ENCODE measurements around the gene OR14K1. TPM values are rescaled to one million over a fixed set of nuclear protein-coding genes. Genes with fewer than 3 reads are reported as not detected.
"Not testable (repeated sequence)": the region's sequence is repeated elsewhere in the genome, so short reads cannot be mapped to it uniquely, and the experiment has no call there.

The OR14K1 gene
- not detected for total RNA-seq
- long read RNA-seq, donor 1, result 0 reads
- long read RNA-seq, donor 2, result 0 reads

- intact Hi-C loops (cut with DNase I), result no loop called here
- DNase-seq (ENCODE audit: low spot score), result no peak
Measured at GRCh38 chr1:247738315-247738714, at the start of gene OR14K1. Gene OR14K1 (plus strand): TSS chr1:247738615. CDS start chr1:247738615, 0 bp downstream.

- intact Hi-C loops (cut with DNase I), result no loop called here
- DNase-seq (ENCODE audit: low spot score), result no peak
Measured at GRCh38 chr1:247701338-247701737, 37.1 kb upstream of the OR14K1 start.

GRCh38 chr1:247710681-247711080 is 27.7 kb upstream of the OR14K1 start:
- DNase-seq (ENCODE audit: low spot score); intact Hi-C loops (cut with DNase I): not testable (repeated sequence)

- intact Hi-C loops (cut with DNase I), result no loop called here
- DNase-seq (ENCODE audit: low spot score), result no peak
Measured at GRCh38 chr1:247713753-247714152, 24.7 kb upstream of the OR14K1 start.

- no peak for DNase-seq (ENCODE audit: low spot score)
- intact Hi-C loops (cut with DNase I), result no loop called here
Measured at GRCh38 chr1:247716546-247716945, 21.9 kb upstream of the OR14K1 start, which contains the start of gene OR6F1. Gene OR6F1 (minus strand): TSS chr1:247716646. CDS start chr1:247712755, 3,891 bp downstream.

GRCh38 chr1:247721222-247721621 is 17.2 kb upstream of the OR14K1 start:
- intact Hi-C loops (cut with DNase I), result no loop called here
- DNase-seq (ENCODE audit: low spot score), result no peak

- DNase-seq (ENCODE audit: low spot score), result no peak
- intact Hi-C loops (cut with DNase I), result no loop called here
Measured at GRCh38 chr1:247740721-247741120, 2.3 kb downstream of the OR14K1 start.

- intact Hi-C loops (cut with DNase I), result no loop called here
- no peak for DNase-seq (ENCODE audit: low spot score)
Measured at GRCh38 chr1:247741756-247742155, 3.3 kb downstream of the OR14K1 start.

- DNase-seq (ENCODE audit: low spot score); intact Hi-C loops (cut with DNase I): not testable (repeated sequence)
Measured at GRCh38 chr1:247742215-247742760, 3.9 kb downstream of the OR14K1 start.

GRCh38 chr1:247746391-247746935 is 8.0 kb downstream of the OR14K1 start:
- intact Hi-C loops (cut with DNase I), result no loop called here
- DNase-seq (ENCODE audit: low spot score), result no peak

- no peak for DNase-seq (ENCODE audit: low spot score)
- intact Hi-C loops (cut with DNase I), result no loop called here
Measured at GRCh38 chr1:247747616-247748015, 9.2 kb downstream of the OR14K1 start.

- intact Hi-C loops (cut with DNase I), result no loop called here
- DNase-seq (ENCODE audit: low spot score), result no peak
Measured at GRCh38 chr1:247748041-247748440, 9.6 kb downstream of the OR14K1 start, which contains the start of gene OR14A2. Gene OR14A2 (minus strand): TSS chr1:247748141.

- DNase-seq (ENCODE audit: low spot score), result no peak
- intact Hi-C loops (cut with DNase I), result no loop called here
Measured at GRCh38 chr1:247749870-247750269, 11.5 kb downstream of the OR14K1 start.

GRCh38 chr1:247754311-247754710 is 15.9 kb downstream of the OR14K1 start:
- DNase-seq (ENCODE audit: low spot score); intact Hi-C loops (cut with DNase I): not testable (repeated sequence)

- DNase-seq (ENCODE audit: low spot score), result no peak
- intact Hi-C loops (cut with DNase I), result no loop called here
Measured at GRCh38 chr1:247760456-247760855, 22.0 kb downstream of the OR14K1 start, which contains the start of gene OR1C1. Gene OR1C1 (minus strand): TSS chr1:247760556. CDS start chr1:247758406, 2,150 bp downstream.

GRCh38 chr1:247769603-247770002 is 31.2 kb downstream of the OR14K1 start:
- DNase-seq (ENCODE audit: low spot score), result no peak
- intact Hi-C loops (cut with DNase I), result no loop called here

Other genes starting within 250 kb of the OR14K1 start
- not detected for gene OR2C3, start 202.2 kb upstream of the OR14K1 start, total RNA-seq
- under 1 TPM; 0.29 to 0.60 TPM for gene GCSAML, start 189.5 kb upstream of the OR14K1 start, total RNA-seq
- not detected for gene OR2G2, start 150.3 kb upstream of the OR14K1 start, total RNA-seq
- gene OR2G3, start 133.0 kb upstream of the OR14K1 start, total RNA-seq, result not detected
- not detected for gene OR13G1, start 58.9 kb upstream of the OR14K1 start, total RNA-seq
- gene OR6F1, start 22.0 kb upstream of the OR14K1 start, total RNA-seq, result not detected
- gene OR14A2, start 9.5 kb downstream of the OR14K1 start, total RNA-seq, result not detected
- gene OR1C1, start 21.9 kb downstream of the OR14K1 start, total RNA-seq, result not detected
- gene OR14A16, start 85.5 kb downstream of the OR14K1 start, total RNA-seq, result not detected
- not detected for gene OR11L1, start 103.3 kb downstream of the OR14K1 start, total RNA-seq
- 1 to 10 TPM; 1.4 to 4.1 TPM for gene TRIM58, start 118.6 kb downstream of the OR14K1 start, total RNA-seq
- gene OR2W3, start 157.0 kb downstream of the OR14K1 start, total RNA-seq, result 1 to 10 TPM in 1 of 2 donors, under 1 TPM in 1; 0.33 to 1.9 TPM
- gene OR2T8, start 181.6 kb downstream of the OR14K1 start, total RNA-seq, result not detected
- not detected for gene OR2AJ1, start 186.3 kb downstream of the OR14K1 start, total RNA-seq
- not detected for gene OR2L8, start 210.2 kb downstream of the OR14K1 start, total RNA-seq
- not detected for gene OR2AK2, start 226.6 kb downstream of the OR14K1 start, total RNA-seq